HG03342 (cell line): ENCODE data around the gene TMED1.
"Not testable (repeated sequence)": the region's sequence is repeated elsewhere in the genome, so short reads cannot be mapped to it uniquely, and the experiment has no call there.

Source experiments
- ATAC-seq: cut with Tn5 transposase; IDR thresholded peaks from one replicate; pipeline ENCODE4 v1.9.1; 2021; ENCODE audit warnings: mild to moderate bottlenecking, moderate library complexity; ENCODE audit not compliant: unreplicated experiment

TMED1 gene

DNA sequence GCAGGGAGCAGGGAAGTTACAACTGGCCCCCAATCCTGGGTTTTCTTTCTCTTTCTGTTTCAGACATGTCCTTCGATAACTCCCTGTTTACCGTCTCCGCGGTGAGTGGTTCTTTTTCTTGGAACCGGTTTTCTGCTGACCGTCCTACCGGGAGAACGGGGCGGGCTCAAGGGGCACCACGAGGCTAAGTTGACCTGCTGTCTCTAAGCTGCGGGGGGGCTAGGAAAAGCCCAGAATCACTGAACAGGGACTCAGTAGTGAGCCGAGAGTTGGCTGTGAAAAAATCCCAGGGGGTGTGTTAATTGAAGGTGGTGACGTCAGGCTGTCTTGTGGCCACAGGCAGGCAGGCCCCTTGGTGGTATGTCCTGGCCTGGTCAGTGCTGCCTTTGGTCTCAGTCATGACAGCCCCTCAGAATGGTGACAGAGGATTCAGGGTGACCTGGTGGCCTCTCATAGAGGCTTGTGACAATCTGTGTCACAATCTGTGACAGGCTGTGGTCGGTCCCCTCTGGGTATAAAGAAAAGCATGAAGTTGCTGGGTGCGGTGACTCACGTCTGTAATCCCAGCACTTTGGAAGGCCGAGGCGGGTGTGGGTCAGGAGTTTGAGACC lies 27.2 kb upstream of the TMED1 start:
- ATAC-seq = no peak

GRCh38 chr19:10862561-10863106 lies 26.6 kb upstream of the TMED1 start:
- no peak for ATAC-seq

- ATAC-seq = no peak
Observed at GRCh38 chr19:10861103-10861651, 25.2 kb upstream of the TMED1 start.

DNA sequence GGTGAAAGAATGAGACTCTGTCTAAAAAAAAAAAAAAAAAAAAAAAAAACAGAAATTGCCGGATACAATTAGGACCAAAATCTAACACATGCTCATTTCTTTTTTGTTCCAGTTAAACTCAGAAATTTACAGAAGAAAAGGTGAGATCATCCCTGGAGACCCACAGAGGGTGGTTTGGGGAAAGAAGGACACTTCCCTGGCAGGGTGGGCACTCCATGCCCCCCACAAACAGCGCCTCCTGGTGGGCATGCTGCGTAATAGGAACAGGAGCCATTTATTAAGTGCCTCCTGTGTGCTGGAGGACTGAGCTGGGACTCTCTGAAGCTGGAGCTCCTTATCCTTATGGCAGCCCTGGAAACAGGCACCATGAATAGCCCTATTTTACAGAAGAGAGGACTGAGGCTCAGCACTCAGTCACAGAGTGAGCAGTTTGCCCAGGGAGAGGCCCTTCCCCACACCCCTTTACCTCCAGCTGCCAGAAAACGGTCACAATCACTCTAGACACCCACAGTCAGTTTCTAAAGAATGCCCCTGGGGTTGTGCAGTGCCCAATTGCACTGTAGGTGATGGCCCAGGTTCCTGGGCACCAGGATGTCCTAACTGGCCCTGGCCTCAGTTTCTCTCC lies 22.3 kb upstream of the TMED1 start:
- ATAC-seq = no peak

DNA sequence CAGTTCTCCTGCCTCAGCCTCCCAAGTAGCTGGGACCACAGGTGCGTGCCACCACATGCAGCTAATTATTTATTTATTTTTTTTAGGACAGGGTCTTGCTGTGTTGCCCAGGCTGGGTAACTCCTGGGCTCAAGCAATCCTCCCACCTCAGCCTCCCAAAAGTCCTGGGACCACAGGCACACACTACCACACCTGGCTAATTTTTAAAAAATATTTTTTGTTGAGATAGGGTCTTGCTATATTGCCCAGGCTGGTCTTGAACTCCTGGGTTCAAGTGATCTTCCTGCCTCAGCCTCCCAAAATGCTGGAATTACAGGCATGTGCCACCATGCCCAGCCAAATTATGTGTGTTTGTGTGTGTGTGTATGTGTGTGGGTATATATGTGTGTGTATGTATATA lies 20.9 kb upstream of the TMED1 start:
- not testable (repeated sequence) for ATAC-seq

GRCh38 chr19:10855879-10856522 lies 20.0 kb upstream of the TMED1 start:
- no peak for ATAC-seq

DNA sequence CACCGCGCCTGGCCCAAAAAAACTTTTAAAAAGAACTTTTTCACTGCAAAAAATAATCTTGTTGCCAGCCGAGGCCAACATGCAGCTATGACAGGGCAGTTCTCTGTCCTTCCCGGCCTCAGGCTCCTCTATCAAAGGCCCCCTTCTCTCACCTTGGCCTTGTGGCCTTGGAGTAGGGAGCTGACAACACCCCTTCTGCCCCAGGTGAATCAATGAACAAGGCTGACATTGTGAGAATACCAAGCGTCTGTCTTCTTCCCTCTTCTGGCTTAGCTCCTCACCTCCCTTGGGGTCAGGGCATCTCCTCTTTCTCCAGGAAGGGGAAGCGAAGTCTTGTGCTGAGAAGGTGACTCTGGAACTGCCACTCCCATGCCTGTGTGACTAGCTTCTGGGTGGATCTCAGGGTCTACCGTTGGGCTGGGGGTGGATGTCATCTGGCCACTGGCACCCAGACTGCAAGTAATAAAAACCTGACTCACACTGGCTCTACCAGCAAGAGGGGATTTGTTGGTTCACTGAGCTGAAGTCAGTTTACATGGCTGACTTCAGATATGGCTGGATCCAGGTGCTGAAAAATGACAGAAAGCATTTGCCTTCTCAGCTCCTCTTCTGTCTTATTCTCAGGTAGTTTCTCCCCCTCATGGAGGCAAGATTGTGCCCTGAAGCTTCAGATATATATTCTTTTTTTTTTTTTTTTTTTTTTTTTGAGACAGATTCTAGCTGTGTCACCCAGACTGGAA lies 18.5 kb upstream of the TMED1 start:
- no peak for ATAC-seq

DNA sequence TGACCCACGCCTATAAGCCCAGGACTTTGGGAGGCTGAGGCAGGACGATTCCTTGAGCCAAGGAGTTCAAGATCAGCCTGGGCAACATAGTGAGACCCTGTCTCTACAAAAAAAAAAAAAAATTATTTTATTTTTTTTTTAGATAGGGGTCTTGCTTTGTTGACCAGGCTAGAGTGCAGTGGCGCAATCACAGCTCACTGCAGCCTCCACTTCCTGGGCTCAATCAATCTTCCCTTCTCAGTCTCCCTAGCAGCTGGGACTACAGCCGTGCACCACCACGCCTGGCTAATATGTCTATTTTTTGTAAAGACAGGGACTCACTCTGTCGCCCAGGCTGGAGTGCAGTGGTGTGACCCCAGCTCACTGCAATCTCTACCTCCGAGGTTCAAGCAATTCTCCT lies 16.9 kb upstream of the TMED1 start:
- ATAC-seq = no peak

DNA sequence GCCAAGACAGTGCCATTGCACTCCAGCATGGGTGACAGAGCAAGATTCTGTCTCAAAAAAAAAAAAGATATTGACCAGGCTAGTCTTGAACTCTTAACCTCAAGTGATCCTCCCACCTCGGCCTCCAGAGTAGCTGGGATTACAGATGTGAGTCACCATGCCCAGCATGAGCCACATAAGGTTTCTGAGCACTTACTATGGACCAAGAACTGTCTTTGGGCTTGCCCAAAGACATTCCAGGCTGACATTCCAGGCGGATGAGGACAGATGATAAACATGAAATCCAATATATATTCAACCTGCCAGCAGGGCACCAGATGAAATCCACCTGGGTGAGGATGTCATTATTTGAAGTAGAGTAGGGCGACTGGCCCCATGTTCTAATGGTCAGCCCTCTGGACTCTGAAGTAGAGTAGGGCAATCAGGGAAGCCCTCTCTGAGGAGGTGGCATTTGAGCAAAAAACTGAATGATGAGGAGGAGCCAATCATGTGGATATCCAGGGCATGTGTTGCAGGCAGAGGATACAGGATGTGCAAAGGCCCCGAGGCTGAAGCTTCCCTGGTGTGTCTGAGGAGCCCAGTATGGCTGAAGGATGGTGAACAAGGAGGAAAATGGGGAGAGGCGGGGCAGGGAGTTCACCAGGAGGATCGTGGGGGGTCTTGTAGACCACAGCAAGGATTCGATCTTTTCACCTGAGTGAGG lies 16.2 kb upstream of the TMED1 start:
- no peak for ATAC-seq

GRCh38 chr19:10850631-10851030 lies 14.6 kb upstream of the TMED1 start:
- no peak for ATAC-seq

- no peak for ATAC-seq
Observed at GRCh38 chr19:10848230-10848856, 12.3 kb upstream of the TMED1 start, which contains the start of gene C19orf38. TSS of gene C19orf38 (plus strand) at chr19:10848415. CDS start at chr19:10848509, 94 bp downstream.

- ATAC-seq = no peak
Observed at GRCh38 chr19:10846500-10847202, 10.6 kb upstream of the TMED1 start.

DNA sequence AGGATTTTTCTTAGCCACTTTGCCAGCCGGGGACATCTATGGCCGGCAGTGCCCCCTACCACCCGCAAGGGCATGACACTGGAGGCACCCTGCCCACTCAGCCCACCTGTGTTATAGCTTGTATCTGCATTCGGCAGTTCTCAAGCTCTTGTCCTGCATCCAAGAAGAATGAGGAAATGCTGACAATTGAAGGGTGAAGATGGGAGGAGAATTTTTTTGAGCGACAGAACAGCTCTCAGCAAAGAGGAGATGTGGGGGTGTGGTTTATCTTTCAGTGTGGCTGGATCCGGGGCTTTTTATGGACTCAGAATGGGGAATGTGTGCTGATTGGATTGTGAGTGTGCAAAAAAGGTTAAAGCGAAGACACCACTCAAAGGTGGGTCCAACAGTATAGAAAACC lies 6.8 kb upstream of the TMED1 start:
- ATAC-seq = no peak

DNA sequence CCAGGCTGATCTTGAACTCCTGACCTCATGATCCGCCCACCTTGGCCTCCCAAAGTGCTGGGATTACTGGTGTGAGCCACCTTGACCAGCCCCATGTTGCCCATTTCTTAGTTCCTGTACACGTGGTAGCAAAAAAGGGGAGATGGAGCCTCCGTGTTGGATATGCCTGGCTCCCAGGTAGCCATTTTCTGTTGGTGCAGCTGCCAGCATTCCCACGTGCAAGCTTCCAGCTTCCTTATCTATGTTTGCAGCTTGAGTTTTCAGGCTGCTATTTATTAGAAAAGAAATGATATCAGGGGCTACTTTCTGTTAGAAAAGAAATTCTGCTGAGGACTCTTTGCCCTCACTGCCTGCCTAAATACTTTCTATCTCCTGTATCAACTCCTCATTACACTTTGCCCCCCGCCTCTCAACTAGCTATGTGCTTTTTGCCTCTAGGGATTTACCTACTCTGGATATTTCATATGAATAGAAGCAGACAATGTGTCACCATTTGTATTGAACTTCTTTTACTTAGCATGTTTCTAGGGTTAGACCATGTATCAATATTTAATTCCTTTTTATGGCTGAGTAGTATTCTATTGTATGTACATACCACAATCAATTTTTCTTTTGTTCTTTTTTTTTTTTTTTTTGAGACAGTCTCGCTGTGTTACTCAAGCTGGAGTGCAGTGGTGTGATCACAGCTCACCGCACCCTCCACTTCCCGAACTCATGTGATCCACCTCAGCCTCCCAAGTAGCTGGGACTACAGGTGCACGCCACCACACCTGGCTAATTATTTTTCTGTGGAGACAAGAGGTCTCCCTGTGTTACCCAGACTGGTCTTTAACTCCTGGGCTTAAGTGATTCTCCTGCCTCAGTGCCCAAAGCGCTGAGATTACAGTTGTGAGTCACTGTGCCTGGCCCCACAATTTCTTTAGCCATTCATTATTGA lies 3.4 kb upstream of the TMED1 start:
- no peak for ATAC-seq

DNA sequence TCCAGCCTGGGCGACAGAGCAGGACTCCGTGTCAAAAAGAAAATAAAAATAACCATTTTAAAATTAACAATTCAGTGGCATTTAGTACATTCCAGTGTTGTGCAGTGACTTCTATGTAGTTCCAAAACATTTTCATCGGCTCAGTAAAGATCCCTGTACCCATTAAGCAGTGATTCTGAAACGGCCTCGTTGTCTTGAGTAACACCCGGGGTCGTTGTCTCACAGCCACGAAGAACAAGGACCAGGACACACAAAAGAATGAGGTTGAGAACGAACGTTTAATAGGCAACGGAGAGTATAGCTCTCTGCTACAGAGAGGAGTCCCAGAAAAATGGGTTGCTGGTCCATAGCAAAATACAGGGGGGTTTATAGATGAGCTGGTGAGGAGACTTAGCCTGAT lies 2.4 kb upstream of the TMED1 start:
- ATAC-seq = no peak

DNA sequence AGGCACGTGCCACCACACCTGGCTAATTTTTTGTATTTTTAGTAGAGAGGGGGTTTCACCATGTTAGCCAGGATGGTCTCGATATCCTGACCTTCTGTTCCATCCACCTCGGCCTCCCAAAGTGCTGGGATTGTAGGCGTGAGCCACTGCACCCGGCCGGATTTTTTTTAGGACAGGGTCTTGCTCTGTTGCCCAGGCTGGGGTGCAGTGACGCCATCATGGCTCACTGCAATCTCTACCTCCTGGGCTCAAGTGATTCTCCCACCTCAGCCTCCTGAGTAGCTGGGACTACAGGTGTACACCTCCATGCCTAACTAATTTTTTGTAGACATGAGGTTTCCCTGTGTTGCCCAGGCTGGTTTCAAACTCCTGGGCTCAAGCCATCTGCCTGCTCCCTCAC lies 1.6 kb upstream of the TMED1 start:
- not testable (repeated sequence) for ATAC-seq

DNA sequence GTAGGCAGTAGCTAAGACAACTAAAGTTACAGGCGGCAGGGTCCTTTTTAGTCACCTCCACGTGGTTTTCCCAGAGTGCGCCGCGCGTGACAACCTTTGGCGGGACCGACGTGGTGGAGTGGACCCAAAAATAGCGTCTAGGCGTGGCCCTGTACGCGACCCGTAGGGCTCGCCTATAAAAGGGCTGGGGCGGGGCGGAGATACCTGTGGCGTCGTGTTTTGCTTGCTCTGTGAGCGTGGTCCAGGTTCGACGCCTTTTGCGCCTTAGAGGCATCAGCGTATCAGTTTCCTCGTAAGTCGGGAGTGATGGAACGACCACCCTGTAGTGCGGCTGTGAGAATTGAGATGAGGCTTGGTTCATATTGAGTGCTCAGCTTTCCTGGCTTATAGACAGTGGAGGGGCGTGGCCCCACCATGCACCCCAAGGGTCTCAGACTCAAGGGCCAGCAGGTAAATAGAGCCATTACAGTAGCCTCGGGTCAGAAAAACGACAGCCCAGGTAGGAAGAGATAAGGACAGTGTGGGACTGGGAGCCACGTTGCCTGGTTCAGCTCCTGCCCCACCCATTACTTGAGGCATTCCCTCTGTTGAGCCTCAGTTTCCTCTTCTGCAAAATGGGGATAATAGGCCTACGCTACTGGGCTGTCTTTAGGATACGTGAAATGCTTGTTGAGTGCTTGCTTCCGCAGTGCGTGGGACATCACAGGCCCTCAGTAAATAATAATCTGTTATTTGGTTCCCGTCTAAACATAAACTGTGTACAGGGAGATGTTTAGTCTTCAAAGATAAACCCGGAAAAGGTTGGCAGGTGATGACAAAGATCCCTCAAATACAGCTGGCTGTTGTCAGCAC lies 693 bp upstream of the TMED1 start:
- no peak for ATAC-seq
